Activated CD8-positive, alpha-beta memory T cell treated with anti-CD3 and anti-CD28 coated beads, Interleukin-2, amount 10 ng/mL, durations not matched to agents 7 days and 5 days (primary cell): ENCODE data around the gene ZNF511. TPM values are rescaled to one million over a fixed set of nuclear protein-coding genes. Genes with fewer than 3 reads are reported as not detected.

Experiments used
- ATAC-seq: fragments of 150-1000 bp; cut with Tn5 transposase; one replicate; pipeline ENCODE4 v1.10.0; 2021; ENCODE audit warnings: moderate library complexity
- CTCF ChIA-PET: fragments of 350-600 bp; sonication (Branson Sonifier 250); formaldehyde crosslinking; loops from one replicate; lab custom pipeline; 2021; ENCODE audit warnings: antibody characterized with exemption; lab: Charles Lee
- DNase-seq: peaks from one replicate; pipeline ENCODE4 v3.0.0-alpha.2; 2020
- H3K27ac Mint-ChIP-seq: one replicate; pipeline ENCODE4 v1.8.0; 2021; ENCODE audit warnings: mild to moderate bottlenecking, mixed read lengths
- H3K27me3 Mint-ChIP-seq: one replicate; pipeline ENCODE4 v1.8.0; 2021; ENCODE audit warnings: mixed read lengths
- H3K36me3 Mint-ChIP-seq: one replicate; pipeline ENCODE4 v1.8.0; 2021; ENCODE audit warnings: mild to moderate bottlenecking, mixed read lengths
- H3K4me1 Mint-ChIP-seq: one replicate; pipeline ENCODE4 v1.8.0; 2021; ENCODE audit warnings: mixed read lengths
- H3K4me3 Mint-ChIP-seq: one replicate; pipeline ENCODE4 v1.8.0; 2021; ENCODE audit warnings: mild to moderate bottlenecking, moderate library complexity, mixed read lengths
- H3K9me3 Mint-ChIP-seq: one replicate; pipeline ENCODE4 v1.8.0; 2022; ENCODE audit warnings: low read depth, mixed read lengths
- total RNA-seq, 2 experiments: library from RNA; stranded (reverse); gene quantifications; one replicate each; pipeline ENCODE4 v1.2.3, GENCODE V29; 2021

The ZNF511 gene
- total RNA-seq, 2 experiments from 2014 or later, result 50.7 to 60.1 TPM

DNA sequence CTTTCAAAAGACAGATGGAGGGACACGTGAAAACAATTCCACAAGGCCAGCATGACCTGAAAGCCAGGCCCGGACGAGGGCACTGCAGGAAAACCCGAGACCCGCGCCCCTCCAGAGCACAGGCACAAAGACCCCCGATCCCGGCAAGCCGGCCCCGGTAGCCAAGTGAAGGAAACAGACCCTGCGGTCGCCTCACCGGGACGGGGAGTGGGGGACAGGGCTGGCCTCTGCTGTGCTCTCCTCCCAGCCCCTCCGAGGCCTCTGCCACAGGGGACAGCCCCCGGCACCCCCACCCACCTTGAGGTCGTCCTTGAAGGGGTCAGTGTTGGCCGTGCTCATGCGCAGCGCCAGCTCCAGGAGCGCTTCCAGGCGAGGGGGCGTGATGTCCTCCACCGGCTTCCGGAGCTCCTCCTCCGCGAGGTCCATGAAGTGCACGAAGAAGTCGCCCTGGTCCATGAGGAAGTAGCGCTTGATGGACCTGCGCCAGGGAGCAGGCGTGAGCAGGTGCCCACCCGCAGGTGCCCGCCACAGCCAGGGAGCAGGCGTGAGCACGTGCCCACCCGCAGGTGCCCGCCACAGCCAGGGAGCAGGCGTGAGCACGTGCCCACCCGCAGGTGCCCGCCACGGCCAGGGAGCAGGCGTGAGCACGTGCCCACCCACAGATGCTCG is 20.7 kb upstream of the ZNF511 start:
- DNase-seq (no peak), ATAC-seq (no peak)
- Mint-ChIP-seq H3K36me3 (peaks cover 35% of the 10 kb centered on the region), H3K4me3 (no peak overlapping the region), H3K4me1 (no peaks in the 10 kb centered on the region), H3K27me3 (no peaks in the 10 kb centered on the region), H3K9me3 (no peaks in the 10 kb centered on the region), H3K27ac (no peak overlapping the region)
- CTCF ChIA-PET, result interaction anchor here (0.9 to 1.2 kb wide), 3 partner anchors 10 to 20 kb away, joined by 3 read pairs; partner anchors contain the start of gene ADAM8

DNA sequence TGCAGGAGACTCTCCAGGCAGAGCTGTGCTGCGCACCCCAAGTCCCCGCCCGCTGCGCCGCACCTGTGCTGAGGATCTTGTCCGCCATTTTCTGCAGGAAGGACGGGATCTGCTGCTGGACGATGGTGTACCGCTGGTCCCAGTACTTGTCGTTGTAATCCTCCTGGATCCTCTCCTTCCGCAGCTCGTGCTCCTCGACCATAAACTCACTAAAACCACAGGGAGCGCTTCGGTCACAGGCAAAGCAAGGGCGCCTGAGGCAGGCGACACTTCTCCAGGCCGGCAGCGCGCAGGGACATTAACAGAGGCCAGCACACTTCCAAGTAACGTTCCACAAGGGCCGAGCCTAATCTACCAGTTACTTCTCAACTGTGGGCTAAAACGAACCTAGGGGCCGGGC is 19.0 kb upstream of the ZNF511 start:
- no peak overlapping the region for H3K4me3 Mint-ChIP-seq
- peaks cover 36% of the 10 kb centered on the region for H3K36me3 Mint-ChIP-seq
- CTCF ChIA-PET, result no interaction called here
- H3K9me3 Mint-ChIP-seq, result no peaks in the 10 kb centered on the region
- H3K27me3 Mint-ChIP-seq, result no peaks in the 10 kb centered on the region
- H3K4me1 Mint-ChIP-seq, result peaks cover 6% of the 10 kb centered on the region
- no peak for ATAC-seq
- DNase-seq, result no peak
- H3K27ac Mint-ChIP-seq, result no peak overlapping the region

DNA sequence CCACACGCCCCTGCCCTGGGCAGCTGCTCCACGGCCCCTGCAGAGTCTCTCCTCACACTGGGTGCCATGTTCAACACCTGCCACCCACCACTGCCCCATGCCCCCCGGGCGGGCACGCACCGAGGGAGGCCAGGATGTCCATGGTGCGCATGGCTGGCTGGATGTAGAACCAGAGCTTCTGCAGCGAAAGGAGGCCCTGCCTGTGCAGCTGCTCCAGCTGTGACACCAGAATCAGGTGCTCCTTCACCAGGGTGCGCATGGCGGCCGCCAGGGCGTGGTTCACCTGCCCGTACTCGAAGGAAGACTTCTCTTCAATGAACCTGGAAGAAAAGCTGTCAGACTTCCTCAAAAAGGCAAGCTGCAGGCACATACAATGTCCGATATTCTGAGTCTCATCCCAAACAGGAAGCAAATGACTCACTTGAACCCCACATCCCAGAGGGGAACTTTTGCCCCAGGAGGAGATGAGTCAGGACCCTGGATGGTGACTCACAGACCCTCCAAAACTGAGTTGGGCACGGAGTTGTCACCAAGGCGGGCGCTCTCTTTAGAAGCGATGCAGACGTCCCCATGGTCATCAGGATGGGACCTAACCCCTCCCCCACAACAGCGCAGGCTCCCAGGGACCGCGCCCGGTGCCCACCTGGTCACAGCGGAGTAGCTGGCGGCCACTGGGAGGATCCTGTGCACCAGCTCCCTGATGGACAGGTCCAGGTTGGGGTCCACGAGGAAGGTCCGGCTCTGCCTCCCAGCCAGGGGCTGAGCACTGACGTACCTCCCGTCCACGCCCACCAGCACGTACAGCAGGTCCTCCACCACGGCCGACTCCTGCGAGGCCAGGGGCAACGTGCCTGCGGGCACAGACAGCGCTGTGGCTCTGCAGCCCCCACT is 15.6 kb upstream of the ZNF511 start:
- DNase-seq (no peak), ATAC-seq (no peak)
- Mint-ChIP-seq H3K4me3 (no peak overlapping the region), H3K9me3 (no peaks in the 10 kb centered on the region), H3K27me3 (no peaks in the 10 kb centered on the region), H3K36me3 (peaks cover 38% of the 10 kb centered on the region), H3K27ac (no peak overlapping the region), H3K4me1 (peaks cover 9% of the 10 kb centered on the region)
- CTCF ChIA-PET, result interaction anchor here (0.9 to 1.3 kb wide), 2 partner anchors 11 to 15 kb away, joined by 3 to 4 read pairs; no protein-coding TSS in a partner anchor

DNA sequence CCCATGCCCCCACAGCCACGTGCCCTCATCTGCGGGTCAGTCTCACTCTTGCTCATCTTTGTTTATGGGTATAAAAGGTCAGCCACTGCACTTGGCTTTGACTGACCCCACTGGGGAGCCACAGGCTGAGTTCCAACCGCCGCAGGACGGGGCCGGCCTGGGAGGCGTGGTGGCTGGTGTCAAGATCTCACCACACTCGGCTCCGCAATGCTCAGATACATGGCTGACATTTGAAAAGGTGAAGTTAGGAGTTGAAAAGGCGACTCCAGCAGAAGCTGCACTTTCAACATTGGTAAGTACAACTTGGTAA is 14.9 kb upstream of the ZNF511 start:
- Mint-ChIP-seq H3K4me3 (no peak overlapping the region), H3K27ac (no peak overlapping the region), H3K9me3 (no peaks in the 10 kb centered on the region), H3K27me3 (no peaks in the 10 kb centered on the region), H3K36me3 (peaks cover 40% of the 10 kb centered on the region), H3K4me1 (peaks cover 12% of the 10 kb centered on the region)
- ATAC-seq (no peak), DNase-seq (no peak)
- CTCF ChIA-PET, result interaction anchor here (1.3 kb wide), 1 partner anchor 14 kb away, joined by 4 read pairs; no protein-coding TSS in a partner anchor

DNA sequence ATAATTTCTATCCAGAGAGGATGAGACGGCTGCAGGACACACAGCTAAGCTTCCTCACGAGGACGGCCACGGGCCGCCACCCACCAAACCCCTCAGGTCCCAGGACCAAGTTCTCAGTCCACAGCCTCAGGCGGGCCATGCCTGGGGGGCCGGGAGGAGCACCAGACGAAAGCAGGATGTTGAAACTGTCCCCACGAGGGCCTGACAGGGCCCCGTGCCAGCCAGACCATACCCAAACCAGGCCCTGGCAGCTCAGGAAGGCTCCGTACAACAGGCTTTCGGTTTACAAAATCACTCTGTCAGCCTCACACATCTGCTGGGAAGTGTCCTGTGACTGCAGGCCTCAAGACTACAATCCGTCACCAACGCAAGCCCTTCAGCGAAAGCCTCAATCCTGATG is 14.5 kb upstream of the ZNF511 start:
- H3K36me3 Mint-ChIP-seq, result peaks cover 39% of the 10 kb centered on the region

DNA sequence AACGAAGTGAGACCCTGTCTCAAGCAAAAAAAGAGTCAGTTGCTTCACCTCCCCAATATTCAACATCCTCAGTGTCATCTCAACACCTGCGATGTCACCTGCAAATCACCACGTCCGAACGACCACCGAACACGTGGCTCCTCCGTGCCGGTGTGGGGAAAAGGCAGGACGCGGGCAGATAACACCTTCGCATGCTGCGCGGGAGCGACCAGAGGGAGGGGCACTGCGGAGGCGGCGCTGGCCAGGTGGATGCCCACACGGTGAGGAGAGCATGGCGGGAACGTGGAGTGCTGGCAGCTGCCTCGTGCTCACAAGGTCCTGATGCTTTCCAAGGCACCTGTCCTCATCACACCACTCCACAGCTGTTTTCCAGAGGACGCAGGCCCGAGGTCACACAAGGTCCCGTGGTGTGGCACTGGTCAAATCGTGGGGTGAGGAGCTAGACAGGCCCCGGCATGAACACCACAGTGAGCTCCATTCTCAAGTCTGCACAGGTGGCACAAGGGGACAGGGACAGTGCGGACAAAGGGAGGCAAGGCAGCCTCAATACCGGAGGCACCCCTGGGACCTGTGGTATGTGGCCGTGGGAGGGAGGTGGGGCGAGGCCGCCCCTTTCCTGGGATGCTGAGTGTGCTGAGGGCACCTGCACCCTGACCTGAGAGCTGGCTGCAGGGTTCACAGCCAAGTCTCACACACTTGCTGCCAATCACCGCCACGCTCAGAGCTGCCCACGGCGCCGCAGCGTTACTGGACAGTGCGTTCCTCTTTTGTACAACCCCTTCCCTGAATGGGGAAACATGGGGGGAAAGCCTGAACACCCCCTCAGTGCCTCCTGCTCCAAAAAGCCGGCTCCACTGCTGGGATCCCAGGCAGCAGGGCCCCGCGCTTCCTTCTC is 13.0 kb upstream of the ZNF511 start:
- Mint-ChIP-seq H3K36me3 (peaks cover 45% of the 10 kb centered on the region), H3K27ac (no peak overlapping the region), H3K4me3 (no peak overlapping the region), H3K4me1 (peaks cover 12% of the 10 kb centered on the region), H3K27me3 (no peaks in the 10 kb centered on the region), H3K9me3 (no peaks in the 10 kb centered on the region)
- ATAC-seq, result no peak
- CTCF ChIA-PET, result no interaction called here
- no peak for DNase-seq

More for the DNA sequence above, 14.5 kb upstream of the ZNF511 start:
- CTCF ChIA-PET, result interaction anchor here (1.3 kb wide), 1 partner anchor 14 kb away, joined by 4 read pairs; no protein-coding TSS in a partner anchor
- Mint-ChIP-seq H3K4me1 (peaks cover 12% of the 10 kb centered on the region), H3K4me3 (no peak overlapping the region), H3K9me3 (no peaks in the 10 kb centered on the region), H3K27ac (no peak overlapping the region), H3K27me3 (no peaks in the 10 kb centered on the region)
- DNase-seq (no peak), ATAC-seq (no peak)

DNA sequence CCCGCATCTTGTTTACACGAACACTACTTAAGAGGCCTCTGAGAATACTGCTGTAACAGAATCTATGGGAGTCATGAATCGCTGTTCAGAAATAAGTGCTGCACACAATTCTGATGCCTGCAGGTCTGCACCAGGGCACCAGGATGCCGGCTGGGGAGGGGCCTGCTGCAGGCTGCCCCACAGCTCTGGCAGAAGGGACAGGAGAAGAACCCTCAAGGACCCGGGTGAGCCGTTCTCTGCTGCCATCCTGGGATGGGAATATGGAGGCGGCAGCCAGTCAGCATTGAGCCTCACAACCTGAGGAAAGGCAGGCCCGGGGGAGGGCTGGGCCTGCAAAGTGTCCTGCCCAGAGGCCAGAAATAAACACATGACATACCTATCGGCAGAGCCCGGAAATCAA is 11.2 kb upstream of the ZNF511 start:
- Mint-ChIP-seq H3K4me3 (no peak overlapping the region), H3K36me3 (peaks cover 45% of the 10 kb centered on the region), H3K27me3 (no peaks in the 10 kb centered on the region), H3K9me3 (no peaks in the 10 kb centered on the region), H3K4me1 (peaks cover 12% of the 10 kb centered on the region), H3K27ac (no peak overlapping the region)
- CTCF ChIA-PET, result no interaction called here
- no peak for ATAC-seq
- DNase-seq, result no peak

DNA sequence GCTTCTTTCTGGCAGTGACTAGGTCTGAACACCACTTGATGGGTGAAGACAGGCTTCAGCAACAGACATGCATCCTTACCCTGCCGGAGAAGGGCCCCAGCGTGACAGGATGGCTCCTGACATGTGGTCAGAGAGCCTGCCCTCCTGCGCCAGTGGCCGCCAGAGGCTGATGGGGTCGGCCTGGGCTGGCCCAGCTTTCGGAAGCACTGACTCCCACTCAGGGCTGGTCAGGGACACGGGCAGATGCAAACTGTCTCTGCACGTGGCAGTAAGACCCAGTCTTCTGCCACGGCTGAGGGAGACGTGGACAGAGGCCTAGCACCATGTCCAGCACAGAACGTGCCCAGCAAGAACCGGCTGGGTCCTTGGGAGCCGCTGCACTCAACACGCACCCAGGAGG is 10.2 kb upstream of the ZNF511 start:
- CTCF ChIA-PET, result interaction anchor here (1.4 kb wide), 1 partner anchor 20 kb away, joined by 4 read pairs; no protein-coding TSS in a partner anchor
- H3K4me3 Mint-ChIP-seq, result no peak overlapping the region
- H3K4me1 Mint-ChIP-seq, result peaks cover 12% of the 10 kb centered on the region
- ATAC-seq (no peak), DNase-seq (no peak)
- peaks cover 48% of the 10 kb centered on the region for H3K36me3 Mint-ChIP-seq
- H3K27ac Mint-ChIP-seq, result no peak overlapping the region
- H3K27me3 Mint-ChIP-seq, result no peaks in the 10 kb centered on the region
- H3K9me3 Mint-ChIP-seq, result no peaks in the 10 kb centered on the region

DNA sequence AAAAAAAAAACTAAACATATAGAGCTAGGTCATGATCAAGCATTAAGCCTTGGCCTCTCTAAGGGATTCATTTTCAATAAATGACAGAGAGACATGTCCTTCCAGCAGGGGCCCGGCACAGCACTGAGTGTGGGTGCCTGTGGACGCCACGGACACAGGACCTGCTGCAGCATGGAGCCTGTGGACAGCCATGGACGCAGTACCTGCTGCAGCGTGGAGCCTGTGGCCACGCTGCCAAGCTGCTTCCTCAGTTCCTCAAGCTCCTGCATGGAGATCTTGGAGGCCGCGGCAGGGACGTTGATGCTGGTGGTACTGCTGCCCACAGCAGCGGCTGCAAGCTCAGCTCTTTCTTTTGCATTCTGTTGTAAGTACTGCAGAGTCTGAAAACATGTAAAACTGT is 9.5 kb upstream of the ZNF511 start:
- no peak for ATAC-seq
- no peaks in the 10 kb centered on the region for H3K9me3 Mint-ChIP-seq
- no peak for DNase-seq
- no peak overlapping the region for H3K27ac Mint-ChIP-seq
- H3K4me3 Mint-ChIP-seq, result no peak overlapping the region
- H3K36me3 Mint-ChIP-seq, result peaks cover 44% of the 10 kb centered on the region
- no peaks in the 10 kb centered on the region for H3K27me3 Mint-ChIP-seq
- H3K4me1 Mint-ChIP-seq, result peaks cover 8% of the 10 kb centered on the region
- CTCF ChIA-PET, result interaction anchor here (0.9 to 1.4 kb wide), 2 partner anchors 19 to 40 kb away, joined by 3 to 4 read pairs; no protein-coding TSS in a partner anchor

DNA sequence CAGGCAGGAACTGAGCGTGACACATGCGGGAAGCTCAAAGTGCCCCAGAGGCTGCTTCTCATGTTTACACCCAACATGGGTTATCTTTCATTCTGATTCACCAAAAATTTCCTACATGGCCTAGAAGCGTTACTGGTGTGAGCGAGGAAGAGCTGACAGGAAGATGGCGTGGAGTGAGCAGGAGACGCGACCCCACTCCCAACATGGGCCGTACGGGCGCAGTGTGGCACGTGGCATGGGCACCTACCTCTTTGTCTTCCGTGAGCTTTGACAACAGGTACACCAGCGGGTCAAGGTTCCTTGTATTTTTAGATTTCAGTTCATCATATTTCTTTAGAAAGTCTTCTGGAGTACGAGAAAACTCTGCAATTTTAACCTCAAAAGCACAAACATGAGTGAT is 9.0 kb upstream of the ZNF511 start:
- Mint-ChIP-seq H3K4me1 (peaks cover 7% of the 10 kb centered on the region), H3K27me3 (no peaks in the 10 kb centered on the region), H3K36me3 (peaks cover 42% of the 10 kb centered on the region), H3K4me3 (no peak overlapping the region), H3K9me3 (no peaks in the 10 kb centered on the region), H3K27ac (no peak overlapping the region)
- DNase-seq (no peak), ATAC-seq (no peak)
- CTCF ChIA-PET, result interaction anchor here (0.9 kb wide), 1 partner anchor 41 kb away, joined by 3 read pairs; no protein-coding TSS in a partner anchor

DNA sequence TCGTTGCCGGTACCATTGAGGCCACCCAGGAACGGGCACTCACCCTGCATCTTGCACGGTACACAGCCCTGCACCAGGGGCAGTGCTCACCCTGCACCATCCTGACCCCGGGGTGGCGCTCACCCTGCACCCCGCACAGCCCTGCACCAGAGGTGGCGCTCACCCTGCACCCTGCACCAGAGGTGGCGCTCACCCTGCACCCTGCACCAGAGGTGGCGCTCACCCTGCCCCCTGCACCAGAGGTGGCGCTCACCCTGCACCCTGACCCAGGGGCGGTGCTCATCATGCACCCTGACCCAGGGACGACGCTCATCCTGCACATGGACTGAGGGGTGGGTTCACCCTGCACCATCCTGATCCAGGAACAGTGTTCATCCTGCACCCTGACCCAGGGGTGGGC is 6.5 kb upstream of the ZNF511 start:
- H3K27me3 Mint-ChIP-seq, result no peaks in the 10 kb centered on the region
- peaks cover 17% of the 10 kb centered on the region for H3K4me1 Mint-ChIP-seq
- no peak for DNase-seq
- H3K27ac Mint-ChIP-seq, result no peak overlapping the region
- no peak for ATAC-seq
- peaks cover 30% of the 10 kb centered on the region for H3K36me3 Mint-ChIP-seq
- CTCF ChIA-PET, result no interaction called here
- H3K9me3 Mint-ChIP-seq, result no peaks in the 10 kb centered on the region
- no peak overlapping the region for H3K4me3 Mint-ChIP-seq

DNA sequence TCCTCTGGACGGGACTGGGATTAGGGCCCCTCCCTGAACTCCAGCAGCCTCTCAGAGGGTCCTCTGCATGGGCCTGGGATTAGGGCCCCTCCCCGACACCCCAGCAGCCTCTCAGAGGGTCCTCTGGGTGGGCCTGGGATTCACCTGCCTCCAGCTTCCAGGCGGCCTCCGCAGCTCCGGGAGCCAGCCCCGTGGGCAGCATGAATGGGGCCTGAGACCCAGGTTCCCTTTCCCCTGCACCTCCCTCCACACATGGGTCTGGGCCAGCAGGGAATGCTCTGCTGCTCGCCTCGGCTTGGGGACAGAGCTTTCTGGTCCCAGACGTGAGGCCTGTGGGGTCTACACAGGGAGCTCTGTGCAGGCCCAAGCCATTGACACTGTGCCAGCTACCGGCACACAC is 5.5 kb upstream of the ZNF511 start:
- ATAC-seq (no peak), DNase-seq (no peak)
- CTCF ChIA-PET, result interaction anchor here (0.9 to 2.1 kb wide), 3 partner anchors 25 to 159 kb away, joined by 3 to 6 read pairs (median 3); no protein-coding TSS in a partner anchor
- Mint-ChIP-seq H3K9me3 (no peaks in the 10 kb centered on the region), H3K27me3 (no peaks in the 10 kb centered on the region), H3K4me3 (no peak overlapping the region), H3K36me3 (peaks cover 24% of the 10 kb centered on the region), H3K4me1 (peaks cover 22% of the 10 kb centered on the region), H3K27ac (no peak overlapping the region)

DNA sequence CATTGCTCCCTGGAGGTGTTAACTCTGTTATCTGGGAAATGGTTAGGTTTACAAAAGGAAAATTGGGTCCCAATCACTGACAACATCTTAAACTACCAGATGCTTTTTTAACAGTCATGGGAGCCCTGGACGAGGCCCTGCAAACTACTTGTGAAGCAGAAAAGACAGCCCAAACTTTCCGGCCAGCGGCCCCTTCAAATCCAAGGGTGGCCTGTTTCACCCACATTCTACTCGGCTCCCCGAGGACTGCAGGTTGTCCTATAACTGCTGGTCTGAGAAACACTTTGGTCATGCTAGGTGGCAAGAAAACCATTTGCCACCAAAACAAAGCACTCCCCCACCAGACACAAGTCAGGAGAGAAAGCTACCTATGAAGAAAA is 2.6 kb upstream of the ZNF511 start:
- Mint-ChIP-seq H3K36me3 (peaks cover 9% of the 10 kb centered on the region), H3K4me1 (peaks cover 25% of the 10 kb centered on the region), H3K27ac (peak overlapping the region; percentile 7), H3K27me3 (no peaks in the 10 kb centered on the region), H3K9me3 (no peaks in the 10 kb centered on the region), H3K4me3 (no peak overlapping the region)
- no peak for ATAC-seq
- CTCF ChIA-PET, result interaction anchor here (3.2 kb wide), 1 partner anchor 31 kb away, joined by 25 read pairs; the partner anchor contains the start of gene ADAM8
- no peak for DNase-seq
